Endothelial cell of umbilical vein (primary cell): ENCODE measurements around the gene AK9.

Source experiments
- EZH2 ChIP-seq: IDR thresholded peaks from 2 replicates; pipeline ENCODE4 v1.6.1; 2012; ENCODE audit warnings: borderline replicate concordance, low read depth, mild to moderate bottlenecking, moderate library complexity, low read length, inconsistent platforms; ENCODE audit not compliant: severe bottlenecking
- TF ChIP-seq, protein P1 (sequence below), 2 donors: IDR thresholded peaks; 1 replicate in 1 of 2; 2 replicates in 1 of 2; pipeline ENCODE4 v1.5.1; 2011; ENCODE audit warnings: low read length in 2 of 2, mild to moderate bottlenecking in 2 of 2, moderate library complexity in 2 of 2, control low read depth in 1 of 2, inconsistent platforms in 1 of 2, low read depth in 1 of 2; ENCODE audit not compliant: insufficient read depth in 1 of 2; ENCODE audit errors: extremely low read depth in 1 of 2

DNA sequence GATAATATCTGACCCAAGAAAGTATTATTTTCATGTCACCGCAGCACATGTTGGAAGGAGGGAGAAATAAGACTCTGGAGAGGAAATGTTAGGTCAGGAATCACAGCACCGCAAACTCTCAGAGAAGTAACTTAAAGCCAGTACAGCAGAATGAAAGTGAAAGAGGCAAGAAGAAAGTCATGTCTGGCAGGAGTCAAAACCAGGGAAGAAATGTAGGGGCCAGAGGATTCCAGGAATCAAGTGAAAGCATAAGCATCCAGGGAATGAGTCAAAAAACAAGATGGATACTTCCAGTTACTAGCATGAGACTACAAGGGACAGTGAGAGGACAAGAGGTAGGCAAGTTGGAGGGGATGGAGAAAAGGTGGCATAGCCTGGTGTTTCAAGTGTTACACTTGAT lies 80.4 kb downstream of the AK9 start:
- TF ChIP-seq, protein P1, sequence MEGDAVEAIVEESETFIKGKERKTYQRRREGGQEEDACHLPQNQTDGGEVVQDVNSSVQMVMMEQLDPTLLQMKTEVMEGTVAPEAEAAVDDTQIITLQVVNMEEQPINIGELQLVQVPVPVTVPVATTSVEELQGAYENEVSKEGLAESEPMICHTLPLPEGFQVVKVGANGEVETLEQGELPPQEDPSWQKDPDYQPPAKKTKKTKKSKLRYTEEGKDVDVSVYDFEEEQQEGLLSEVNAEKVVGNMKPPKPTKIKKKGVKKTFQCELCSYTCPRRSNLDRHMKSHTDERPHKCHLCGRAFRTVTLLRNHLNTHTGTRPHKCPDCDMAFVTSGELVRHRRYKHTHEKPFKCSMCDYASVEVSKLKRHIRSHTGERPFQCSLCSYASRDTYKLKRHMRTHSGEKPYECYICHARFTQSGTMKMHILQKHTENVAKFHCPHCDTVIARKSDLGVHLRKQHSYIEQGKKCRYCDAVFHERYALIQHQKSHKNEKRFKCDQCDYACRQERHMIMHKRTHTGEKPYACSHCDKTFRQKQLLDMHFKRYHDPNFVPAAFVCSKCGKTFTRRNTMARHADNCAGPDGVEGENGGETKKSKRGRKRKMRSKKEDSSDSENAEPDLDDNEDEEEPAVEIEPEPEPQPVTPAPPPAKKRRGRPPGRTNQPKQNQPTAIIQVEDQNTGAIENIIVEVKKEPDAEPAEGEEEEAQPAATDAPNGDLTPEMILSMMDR (IDR thresholded peaks at IDR 0.05; ENCODE audit: extremely low read depth in 1 of 2, insufficient read depth in 1 of 2, low read depth in 1 of 2, low read length in 2 of 2): no peak
- TF ChIP-seq EZH2: no peak
